ENCODE measurements around the gene BTAF1. TPM values are rescaled to one million over a fixed set of nuclear protein-coding genes. Genes with fewer than 3 reads are reported as not detected.

BTAF1 gene
- total and polyA plus RNA-seq, 2 experiments from 2014 or later: 30.4 to 55.7 TPM

GRCh38 chr10:91909117-91909677, 14.4 kb upstream of the BTAF1 start, which contains the start of gene FGFBP3:
FGFBP3 (minus strand) TSS chr10:91909486; CDS start chr10:91908969, 517 bp downstream.
- TF ChIP-seq POLR2AphosphoS5 (IDR thresholded peaks at IDR 0.05; ENCODE audit: low read depth): peak; percentile 45; the same call in 1 of the 2 replicates
- no peak for TF ChIP-seq REST (IDR thresholded peaks at IDR 0.05; ENCODE audit: unreplicated experiment)
- no peak for TF ChIP-seq STAT1 (IDR thresholded peaks at IDR 0.05; ENCODE audit: unreplicated experiment)
- H3K36me3 ChIP-seq (ENCODE audit: insufficient read depth): peaks cover 8% of the 10 kb centered on the region; the same call in 1 of the 2 replicates
- peak within 1 kb of the TSS; percentile 25; the same call in 1 of the 2 replicates for H2AFZ ChIP-seq
- H3F3A ChIP-seq (replicated peaks; ENCODE audit: low read depth): no peaks in the 10 kb centered on the region
- no peaks in the 10 kb centered on the region for H4K20me1 ChIP-seq (replicated peaks; ENCODE audit: insufficient read depth)
- H3K79me2 ChIP-seq (replicated peaks; ENCODE audit: insufficient read depth): peaks cover 23% of the 10 kb centered on the region
- peaks cover 21% of the 10 kb centered on the region for H3K4me1 ChIP-seq (ENCODE audit: insufficient read depth)
- Mint-ChIP-seq H3K9me3 (peaks cover 3% of the 10 kb centered on the region; the same call in 2 of the 3 replicates), H3K4me1 (peaks cover 26% of the 10 kb centered on the region), H3K36me3 (ENCODE audit: low read depth) (peaks cover 41% of the 10 kb centered on the region), H3K27me3 (ENCODE audit: insufficient read depth, low read depth, poor library complexity) (peaks cover 13% of the 10 kb centered on the region), H3K27ac (peak within 1 kb of the TSS; percentile 43), H3K4me3 (peak within 1 kb of the TSS; percentile 87)
- H3K4me3 ChIP-seq: peak within 1 kb of the TSS; percentile 82
- DNase-seq (ENCODE audit: low spot score): peak; percentile 85
- no peaks in the 10 kb centered on the region for H3K9me2 ChIP-seq (ENCODE audit: insufficient read depth)
- H3K4me2 ChIP-seq: peak within 1 kb of the TSS; percentile 92
- H3K27me3 ChIP-seq (ENCODE audit: insufficient read depth): no peaks in the 10 kb centered on the region
- peak; percentile 66 for ATAC-seq
- peak within 1 kb of the TSS; percentile 67; the same call in 1 of the 2 replicates for H3K27ac ChIP-seq (ENCODE audit: low read depth)

GRCh38 chr10:91910467-91910866, 13.1 kb upstream of the BTAF1 start:
- H3K4me3 Mint-ChIP-seq: peak overlapping the region; percentile 33; the same call in 2 of the 3 replicates
- Histone ChIP-seq H3K4me1 (ENCODE audit: insufficient read depth) (peaks cover 21% of the 10 kb centered on the region), H4K20me1 (replicated peaks; ENCODE audit: insufficient read depth) (no peaks in the 10 kb centered on the region), H3K36me3 (ENCODE audit: insufficient read depth) (peaks cover 8% of the 10 kb centered on the region; the same call in 1 of the 2 replicates), H3K4me3 (no peak overlapping the region), H3K27ac (ENCODE audit: low read depth) (no peak overlapping the region), H3K79me2 (replicated peaks; ENCODE audit: insufficient read depth) (peaks cover 23% of the 10 kb centered on the region), H3K27me3 (ENCODE audit: insufficient read depth) (no peaks in the 10 kb centered on the region), H2AFZ (no peak overlapping the region), H3K9me2 (ENCODE audit: insufficient read depth) (no peaks in the 10 kb centered on the region), H3F3A (replicated peaks; ENCODE audit: low read depth) (no peaks in the 10 kb centered on the region), H3K4me2 (no peak overlapping the region)
- DNase-seq (ENCODE audit: low spot score) (no peak), ATAC-seq (no peak)
- no peaks in the 10 kb centered on the region; the same call in 2 of the 3 replicates for H3K9me3 Mint-ChIP-seq
- no peak overlapping the region for H3K27ac Mint-ChIP-seq
- peaks cover 13% of the 10 kb centered on the region for H3K27me3 Mint-ChIP-seq (ENCODE audit: insufficient read depth, low read depth, poor library complexity)
- peaks cover 28% of the 10 kb centered on the region for H3K36me3 Mint-ChIP-seq (ENCODE audit: low read depth)
- H3K4me1 Mint-ChIP-seq: peaks cover 23% of the 10 kb centered on the region
- TF ChIP-seq REST (IDR thresholded peaks at IDR 0.05; ENCODE audit: unreplicated experiment) (no peak), NANOG (IDR thresholded peaks at IDR 0.05; ENCODE audit: borderline replicate concordance) (no peak), ZNF114 (CRISPR knock-in tag; IDR thresholded peaks at IDR 0.05) (no peak), JUNB (IDR thresholded peaks at IDR 0.05; ENCODE audit: unreplicated experiment) (no peak), CTCF (conservative IDR thresholded peaks at IDR 0.05; ENCODE audit: low read depth in 2 of 2) (no peak), POLR2AphosphoS5 (IDR thresholded peaks at IDR 0.05; ENCODE audit: low read depth) (no peak), STAT1 (IDR thresholded peaks at IDR 0.05; ENCODE audit: unreplicated experiment) (no peak), EZH2phosphoT487 (IDR thresholded peaks at IDR 0.05; ENCODE audit: unreplicated experiment) (no peak), CREB1 (CRISPR knock-in tag; IDR thresholded peaks at IDR 0.05; ENCODE audit: low read depth) (no peak), ETS1 (IDR thresholded peaks at IDR 0.05) (no peak)

Measured in GM23338 (cell line).